ENCODE results near the gene CCDC12.

DNA sequence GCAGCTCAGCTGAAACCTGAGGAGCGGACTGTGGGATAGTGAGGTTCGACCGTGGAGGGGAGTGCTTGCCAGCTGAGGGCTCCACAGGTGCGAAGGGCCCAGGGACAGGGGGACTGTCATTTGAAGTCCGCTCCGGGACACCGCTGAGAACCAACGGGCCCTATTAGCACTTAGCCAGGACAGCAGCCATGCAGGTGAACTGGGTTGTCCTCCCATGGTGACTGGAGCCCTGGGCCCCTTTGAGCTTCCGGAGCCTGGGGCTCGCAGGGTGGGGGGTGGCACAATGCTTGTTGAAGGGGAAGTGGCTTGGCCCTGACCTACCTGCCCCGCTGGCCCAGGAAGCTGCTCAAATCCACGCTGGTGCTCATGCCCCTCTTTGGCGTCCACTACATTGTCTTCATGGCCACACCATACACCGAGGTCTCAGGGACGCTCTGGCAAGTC lies 74.3 kb downstream of the CCDC12 start:
- TF ChIP-seq CTCF (IDR thresholded peaks at IDR 0.05; ENCODE audit: insufficient read depth, low read length) (no peak), POLR2AphosphoS5 (IDR thresholded peaks at IDR 0.05; ENCODE audit: low read depth) (no peak), GABPA (IDR thresholded peaks at IDR 0.05; ENCODE audit: low read depth) (no peak)

All from HL-60 (cell line).